H1 (cell line): ENCODE data around the gene PA2G4. TPM values are rescaled to one million over a fixed set of nuclear protein-coding genes. Genes with fewer than 3 reads are reported as not detected.

Experiments used
- CBX5 ChIP-seq: fragments of 300-800, 300-1000 bp; sonication (generic); IDR thresholded peaks from 2 replicates; pipeline ENCODE4 v1.7.1; 2016; ENCODE audit warnings: antibody characterized with exemption, low read length, low read depth
- CHD2 ChIP-seq: IDR thresholded peaks from 2 replicates; pipeline ENCODE4 v1.6.1; 2012; ENCODE audit warnings: low read length, improper control_type of control experiment
- CREB1 ChIP-seq: IDR thresholded peaks from 2 replicates; pipeline ENCODE4 v1.6.1; 2012; ENCODE audit warnings: inconsistent platforms
- CTBP2 ChIP-seq: IDR thresholded peaks from 2 replicates; pipeline ENCODE4 v1.7.0; 2011; ENCODE audit warnings: borderline replicate concordance, mild to moderate bottlenecking, moderate library complexity, mixed read lengths, low read length; ENCODE audit not compliant: insufficient read depth, insufficient read length
- GABPA ChIP-seq: IDR thresholded peaks from 2 replicates; pipeline ENCODE4 v1.6.1; 2011; ENCODE audit warnings: mild to moderate bottlenecking, low read length, moderate library complexity, borderline replicate concordance; ENCODE audit not compliant: insufficient read depth
- JUN ChIP-seq: IDR thresholded peaks from 2 replicates; pipeline ENCODE4 v1.6.1; 2011; ENCODE audit warnings: low read depth, mild to moderate bottlenecking, improper control_type of control experiment, low read length
- KDM1A ChIP-seq: fragments of 200-600, 300-600 bp; sonication (generic); IDR thresholded peaks from 2 replicates; pipeline ENCODE4 v1.7.1; 2016; ENCODE audit warnings: mild to moderate bottlenecking, low read length, borderline replicate concordance
- KDM4A ChIP-seq: IDR thresholded peaks from one replicate; pipeline ENCODE4 v1.7.1; 2012; ENCODE audit warnings: low read depth, mild to moderate bottlenecking, moderate library complexity, low read length, inconsistent platforms; ENCODE audit not compliant: severe bottlenecking
- KDM5A ChIP-seq: fragments of 200-600 bp; IDR thresholded peaks from 2 replicates; pipeline ENCODE4 v1.7.1; 2012; ENCODE audit warnings: mild to moderate bottlenecking, low read length, inconsistent platforms, mixed read lengths
- NANOG ChIP-seq: IDR thresholded peaks from 2 replicates; pipeline ENCODE4 v1.6.1; 2011; ENCODE audit warnings: low read length, low read depth, mild to moderate bottlenecking, inconsistent platforms; ENCODE audit not compliant: insufficient read depth, poor library complexity, severe bottlenecking
- NRF1 ChIP-seq: IDR thresholded peaks from 2 replicates; pipeline ENCODE4 v1.6.1; 2011; ENCODE audit warnings: mild to moderate bottlenecking, low read depth, low read length, improper control_type of control experiment
- PHF8 ChIP-seq: fragments of 200-600 bp; sonication (generic); conservative IDR thresholded peaks from 2 replicates; pipeline ENCODE4 v1.7.1; 2012; ENCODE audit warnings: low read depth, mild to moderate bottlenecking, inconsistent platforms, low read length, moderate library complexity
- POU5F1 ChIP-seq: IDR thresholded peaks from 2 replicates; pipeline ENCODE4 v1.6.1; 2011; ENCODE audit warnings: low read depth, mild to moderate bottlenecking, low read length, moderate library complexity
- RBBP5 ChIP-seq: IDR thresholded peaks from 2 replicates; pipeline ENCODE4 v1.7.1; 2012; ENCODE audit warnings: low read depth, mild to moderate bottlenecking, inconsistent platforms, low read length, moderate library complexity, borderline replicate concordance
- SIN3A ChIP-seq, 2 experiments: IDR thresholded peaks in 1 of 2; conservative IDR thresholded peaks in 1 of 2; 2 replicates each; pipeline ENCODE4 v1.6.1; 2011 to 2012; ENCODE audit warnings: low read length in 2 of 2, improper control_type of control experiment in 1 of 2, low read depth in 1 of 2, mild to moderate bottlenecking in 1 of 2
- SP4 ChIP-seq: IDR thresholded peaks from 2 replicates; pipeline ENCODE4 v1.6.1; 2012; ENCODE audit warnings: low read length, inconsistent platforms
- SRF ChIP-seq: IDR thresholded peaks from 2 replicates; pipeline ENCODE4 v1.6.1; 2011; ENCODE audit warnings: mild to moderate bottlenecking, low read depth, low read length, moderate library complexity
- TAF7 ChIP-seq: optimal IDR thresholded peaks from 2 replicates; pipeline ENCODE3; 2011; ENCODE audit warnings: low read depth, mild to moderate bottlenecking, inconsistent platforms, low read length, moderate library complexity, borderline replicate concordance
- TEAD4 ChIP-seq: IDR thresholded peaks from 2 replicates; pipeline ENCODE4 v1.6.1; 2012; ENCODE audit warnings: low read depth, low read length, inconsistent platforms, mixed read lengths
- polyA plus RNA-seq, 7 experiments: library from polyadenylated mRNA; depleted of rRNA in 3 of 7; stranded (reverse) in 5 of 7; unstranded in 2 of 7; fragments of >200 nt in 5 of 7; fragments of 200-250 nt in 2 of 7; gene quantifications; 1 replicate in 5 of 7; 2 replicates in 1 of 7; 4 replicates in 1 of 7; pipeline versions ENCODE4 v1.2.1 to v1.2.3, GENCODE V29; 2011 to 2013; ENCODE audit warnings: missing spikeins in 2 of 7, mixed read lengths in 2 of 7
- total RNA-seq: library from RNA; stranded (reverse); fragmentation: NEBNext Ultra II Directional; extraction: Animal tissue kit (Norgen Biotek cat#: 25700); gene quantifications from 2 replicates; pipeline ENCODE4 v1.2.1, GENCODE V29; 2021
- TF ChIP-seq, protein P1 (sequence below): IDR thresholded peaks from 2 replicates; pipeline ENCODE4 v1.6.1; 2011; ENCODE audit warnings: low read depth, mild to moderate bottlenecking, low read length; ENCODE audit not compliant: insufficient read depth
- TF ChIP-seq, protein P2 (sequence below): IDR thresholded peaks from 2 replicates; pipeline ENCODE4 v1.6.1; 2012; ENCODE audit warnings: low read length, inconsistent platforms

The PA2G4 gene
- total and polyA plus RNA-seq, 2 of the 8 experiments (the other 6 are each of a cell fraction or from before 2014, with no cell fraction given) = 159 to 242 TPM

DNA sequence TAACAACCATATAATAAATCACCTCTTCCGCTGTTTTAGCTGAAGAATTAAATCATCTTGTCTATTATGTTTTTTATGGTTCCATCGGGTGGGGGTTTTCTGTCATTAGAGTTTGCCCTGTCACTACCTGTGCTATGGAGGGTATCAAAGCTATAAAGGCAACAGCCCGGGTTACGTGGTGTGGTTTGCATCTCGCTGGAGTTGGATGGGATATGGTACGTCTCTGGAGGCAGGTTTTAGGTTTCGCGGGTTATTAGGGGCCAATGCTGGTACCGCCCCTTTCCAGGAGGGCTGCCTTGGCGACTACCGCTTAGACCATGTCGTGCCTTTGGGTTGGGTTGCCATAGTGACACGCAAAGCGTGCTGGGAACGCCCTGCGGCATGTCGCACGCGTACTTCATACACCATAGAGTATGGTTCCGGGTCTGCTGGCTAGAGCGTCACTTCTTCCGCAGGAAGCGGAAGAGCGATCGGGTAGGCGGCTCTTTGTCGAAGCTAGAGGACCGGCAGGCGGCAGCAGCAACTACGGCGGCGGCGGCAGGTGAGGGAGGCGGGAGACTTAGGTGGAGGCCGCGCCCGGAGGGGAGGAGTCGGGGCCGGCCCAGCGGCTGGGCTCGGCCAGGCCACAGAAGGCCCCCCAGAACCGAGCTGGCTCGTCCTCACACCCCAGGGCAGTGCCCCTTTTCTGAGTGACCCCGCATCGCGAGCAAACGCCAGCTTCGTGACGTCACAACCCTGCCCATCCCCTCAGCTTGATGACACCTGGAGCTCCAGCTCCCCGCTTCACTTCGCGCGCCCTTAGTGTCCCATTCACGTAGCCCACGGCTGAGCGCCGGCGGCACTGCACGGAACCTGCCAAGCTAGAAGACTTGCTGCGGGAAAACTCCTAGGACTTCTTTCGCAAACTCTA is 13.7 kb downstream of the PA2G4 start, which contains the start of gene ZC3H10 (continued):
- TF ChIP-seq CHD2 (peak; percentile 65; the same call in 1 of the 2 replicates), TAF7 (peak; percentile 92), CBX5 (no peak), NRF1 (0 out of 2 replicates have a peak, but pooled peaks have one; percentile 3), CTBP2 (no peak), PHF8 (peak; percentile 75), TEAD4 (peak; percentile 73), NANOG (no peak), KDM4A (peak; percentile 57), SP4 (peak; percentile 86; the same call in 1 of the 2 replicates), SIN3A (conservative IDR thresholded peaks at IDR 0.05 in 1 of 2, IDR thresholded peaks at IDR 0.05 in 1 of 2; ENCODE audit: low read depth in 1 of 2, low read length in 2 of 2) (peak; percentile 94 to 97), JUN (no peak), SRF (no peak), CREB1 (peak; percentile 77), POU5F1 (no peak), KDM5A (no peak; the same call in 1 of the 2 replicates), KDM1A (no peak), GABPA (peak; percentile 88; the same call in 1 of the 2 replicates), RBBP5 (no peak)
- TF ChIP-seq, protein P1, sequence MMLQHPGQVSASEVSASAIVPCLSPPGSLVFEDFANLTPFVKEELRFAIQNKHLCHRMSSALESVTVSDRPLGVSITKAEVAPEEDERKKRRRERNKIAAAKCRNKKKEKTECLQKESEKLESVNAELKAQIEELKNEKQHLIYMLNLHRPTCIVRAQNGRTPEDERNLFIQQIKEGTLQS = peak; percentile 61
- TF ChIP-seq, protein P2, sequence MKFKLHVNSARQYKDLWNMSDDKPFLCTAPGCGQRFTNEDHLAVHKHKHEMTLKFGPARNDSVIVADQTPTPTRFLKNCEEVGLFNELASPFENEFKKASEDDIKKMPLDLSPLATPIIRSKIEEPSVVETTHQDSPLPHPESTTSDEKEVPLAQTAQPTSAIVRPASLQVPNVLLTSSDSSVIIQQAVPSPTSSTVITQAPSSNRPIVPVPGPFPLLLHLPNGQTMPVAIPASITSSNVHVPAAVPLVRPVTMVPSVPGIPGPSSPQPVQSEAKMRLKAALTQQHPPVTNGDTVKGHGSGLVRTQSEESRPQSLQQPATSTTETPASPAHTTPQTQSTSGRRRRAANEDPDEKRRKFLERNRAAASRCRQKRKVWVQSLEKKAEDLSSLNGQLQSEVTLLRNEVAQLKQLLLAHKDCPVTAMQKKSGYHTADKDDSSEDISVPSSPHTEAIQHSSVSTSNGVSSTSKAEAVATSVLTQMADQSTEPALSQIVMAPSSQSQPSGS = peak; percentile 96
